Endodermal cell (in vitro differentiated cells): ENCODE data around the gene GRID2IP. TPM values are rescaled to one million over a fixed set of nuclear protein-coding genes. Genes with fewer than 3 reads are reported as not detected.

ENCODE experiments used
- DNase-seq: peaks from one replicate; pipeline ENCODE4 v3.0.0-alpha.2; 2017
- H3K27ac ChIP-seq: 2 replicates; pipeline ENCODE4 v1.5.1; 2013; ENCODE audit warnings: mild to moderate bottlenecking, low read depth, low read length, moderate library complexity
- H3K27me3 ChIP-seq: 2 replicates; pipeline ENCODE4 v1.6.1; 2013; ENCODE audit warnings: mild to moderate bottlenecking, low read length, moderate library complexity; ENCODE audit not compliant: insufficient read depth, control insufficient read depth, poor library complexity, severe bottlenecking
- H3K36me3 ChIP-seq: 2 replicates; pipeline ENCODE4 v1.7.0; 2013; ENCODE audit warnings: mild to moderate bottlenecking, low read length, moderate library complexity; ENCODE audit not compliant: control insufficient read depth, insufficient read depth
- H3K4me1 ChIP-seq: one replicate; pipeline ENCODE4 v1.7.0; 2013; ENCODE audit warnings: low read length; ENCODE audit not compliant: control insufficient read depth, insufficient read depth
- H3K4me3 ChIP-seq: 2 replicates; pipeline ENCODE4 v1.5.1; 2013; ENCODE audit warnings: mild to moderate bottlenecking, low read length, moderate library complexity
- H3K9ac ChIP-seq: 2 replicates; pipeline ENCODE4 v1.6.1; 2013; ENCODE audit warnings: mild to moderate bottlenecking, low read length, moderate library complexity; ENCODE audit not compliant: poor library complexity, severe bottlenecking; ENCODE audit errors: extremely low read depth
- H3K9me3 ChIP-seq: 2 replicates; pipeline ENCODE4 v1.6.1; 2013; ENCODE audit warnings: mild to moderate bottlenecking, low read length, moderate library complexity; ENCODE audit not compliant: control insufficient read depth
- H3K27ac Mint-ChIP-seq: 2 replicates; pipeline ENCODE4 v1.8.0; 2020; ENCODE audit warnings: mixed read lengths
- H3K27me3 Mint-ChIP-seq: 2 replicates; pipeline ENCODE4 v1.8.0; 2021; ENCODE audit warnings: mild to moderate bottlenecking, mixed read lengths; ENCODE audit not compliant: insufficient read depth
- H3K36me3 Mint-ChIP-seq: 2 replicates; pipeline ENCODE4 v1.8.0; 2020; ENCODE audit warnings: low read depth, mixed read lengths
- H3K4me1 Mint-ChIP-seq: 2 replicates; pipeline ENCODE4 v1.8.0; 2020; ENCODE audit warnings: mixed read lengths
- H3K4me3 Mint-ChIP-seq: 2 replicates; pipeline ENCODE4 v1.8.0; 2020; ENCODE audit warnings: mild to moderate bottlenecking, moderate library complexity, mixed read lengths
- H3K9me3 Mint-ChIP-seq: 2 replicates; pipeline ENCODE4 v1.8.0; 2020; ENCODE audit warnings: mild to moderate bottlenecking, mixed read lengths
- WGBS, 2 experiments: methylation state at CpG; one replicate each; pipeline versions ENCODE4 v1.1.5 to v1.1.7; 2013; ENCODE audit warnings: missing lambda C conversion rate in 2 of 2, mixed read lengths in 1 of 2; ENCODE audit not compliant: insufficient coverage in 1 of 2, insufficient read length in 1 of 2; 5-methylcytosine and 5-hydroxymethylcytosine counted together
- long read RNA-seq, 4 experiments: library from polyadenylated mRNA in 2 of 4; library from RNA in 1 of 4; library from capped mRNA in 1 of 4; stranded (forward) in 3 of 4; unstranded in 1 of 4; transcript quantifications; one replicate each; pipeline ENCODE4 v2.0.0, GENCODE V29; 2020 to 2021; ENCODE audit warnings: inconsistent platforms in 1 of 4
- polyA plus RNA-seq, 2 experiments: library from polyadenylated mRNA; stranded (reverse); fragments of 50-300 nt; gene quantifications; one replicate each; pipeline ENCODE4 v1.2.3, GENCODE V29; 2013
- total RNA-seq, 2 donors: library from RNA; stranded (reverse); fragmentation: NEBNext Ultra II Directional in 1 of 2; extraction: Animal tissue kit (Norgen Biotek cat#: 25700) in 1 of 2; gene quantifications; 2 replicates in 1 of 2; 3 replicates in 1 of 2; pipeline ENCODE4 v1.2.1, GENCODE V29; 2021
- TF ChIP-seq, protein P1 (sequence below): fragments of 200-600 bp; sonication (generic); conservative IDR thresholded peaks from 2 replicates; pipeline ENCODE4 v1.5.0; 2021; ENCODE audit warnings: antibody characterized with exemption, mild to moderate bottlenecking

The GRID2IP gene
- 1 to 10 TPM; 2.4 to 4.9 TPM for total RNA-seq
- polyA plus RNA-seq (2013, experiment 1 of 2): 0.46 TPM
- 0.58 TPM for polyA plus RNA-seq (2013, experiment 2 of 2)
- long read RNA-seq, experiment 1, partial matches to known transcripts: 1 of 2 reads
- long read RNA-seq, experiment 1, other reads (novel, unspliced or antisense): 1 of 2 reads
- long read RNA-seq, experiment 2, partial matches to known transcripts: 1 of 3 reads
- long read RNA-seq, experiment 2, other reads (novel, unspliced or antisense): 2 of 3 reads
- long read RNA-seq, experiment 3, partial matches to known transcripts: 2 of 5 reads
- long read RNA-seq, experiment 3, other reads (novel, unspliced or antisense): 3 of 5 reads
- long read RNA-seq, experiment 4, partial matches to known transcripts: 2 of 3 reads
- long read RNA-seq, experiment 4, other reads (novel, unspliced or antisense): 1 of 3 reads

- Histone ChIP-seq H3K9me3 (no peaks in the 10 kb centered on the region), H3K36me3 (no peaks in the 10 kb centered on the region), H3K4me3 (no peak within 1 kb of the TSS), H3K4me1 (no peaks in the 10 kb centered on the region), H3K9ac (no peak within 1 kb of the TSS), H3K27me3 (no peaks in the 10 kb centered on the region), H3K27ac (no peak within 1 kb of the TSS)
- Mint-ChIP-seq H3K27me3 (no peaks in the 10 kb centered on the region), H3K27ac (no peak within 1 kb of the TSS), H3K36me3 (no peaks in the 10 kb centered on the region), H3K9me3 (no peaks in the 10 kb centered on the region), H3K4me1 (no peaks in the 10 kb centered on the region), H3K4me3 (no peak within 1 kb of the TSS)
- peak; percentile 61 for DNase-seq
- TF ChIP-seq, protein P1, sequence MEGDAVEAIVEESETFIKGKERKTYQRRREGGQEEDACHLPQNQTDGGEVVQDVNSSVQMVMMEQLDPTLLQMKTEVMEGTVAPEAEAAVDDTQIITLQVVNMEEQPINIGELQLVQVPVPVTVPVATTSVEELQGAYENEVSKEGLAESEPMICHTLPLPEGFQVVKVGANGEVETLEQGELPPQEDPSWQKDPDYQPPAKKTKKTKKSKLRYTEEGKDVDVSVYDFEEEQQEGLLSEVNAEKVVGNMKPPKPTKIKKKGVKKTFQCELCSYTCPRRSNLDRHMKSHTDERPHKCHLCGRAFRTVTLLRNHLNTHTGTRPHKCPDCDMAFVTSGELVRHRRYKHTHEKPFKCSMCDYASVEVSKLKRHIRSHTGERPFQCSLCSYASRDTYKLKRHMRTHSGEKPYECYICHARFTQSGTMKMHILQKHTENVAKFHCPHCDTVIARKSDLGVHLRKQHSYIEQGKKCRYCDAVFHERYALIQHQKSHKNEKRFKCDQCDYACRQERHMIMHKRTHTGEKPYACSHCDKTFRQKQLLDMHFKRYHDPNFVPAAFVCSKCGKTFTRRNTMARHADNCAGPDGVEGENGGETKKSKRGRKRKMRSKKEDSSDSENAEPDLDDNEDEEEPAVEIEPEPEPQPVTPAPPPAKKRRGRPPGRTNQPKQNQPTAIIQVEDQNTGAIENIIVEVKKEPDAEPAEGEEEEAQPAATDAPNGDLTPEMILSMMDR: no peak
- 90 to 94% methylated on average over 16 to 46 of the region's 46 CpGs for WGBS, 2 experiments
Measured at GRCh38 chr7:6551016-6551511, at the start of gene GRID2IP. Gene GRID2IP, minus strand, starts transcription at chr7:6551461. Its CDS starts 25 bp downstream, at chr7:6551436.

- TF ChIP-seq, protein P1: no peak
- H3K27ac Mint-ChIP-seq: no peak overlapping the region
- DNase-seq: no peak
- Histone ChIP-seq H3K4me1 (no peaks in the 10 kb centered on the region), H3K36me3 (peaks cover 43% of the 10 kb centered on the region), H3K4me3 (no peak overlapping the region), H3K27ac (no peak overlapping the region), H3K27me3 (no peaks in the 10 kb centered on the region), H3K9me3 (no peaks in the 10 kb centered on the region), H3K9ac (no peak overlapping the region)
- no peaks in the 10 kb centered on the region for H3K27me3 Mint-ChIP-seq
- H3K4me3 Mint-ChIP-seq: no peak overlapping the region
- 94 to 98% methylated on average over 15 of the region's 15 CpGs for WGBS, 2 experiments
- peaks cover 71% of the 10 kb centered on the region for H3K36me3 Mint-ChIP-seq
- H3K9me3 Mint-ChIP-seq: no peaks in the 10 kb centered on the region
- no peaks in the 10 kb centered on the region for H3K4me1 Mint-ChIP-seq
Measured at GRCh38 chr7:6600093-6600492, 48.8 kb upstream of the GRID2IP start.

DNA sequence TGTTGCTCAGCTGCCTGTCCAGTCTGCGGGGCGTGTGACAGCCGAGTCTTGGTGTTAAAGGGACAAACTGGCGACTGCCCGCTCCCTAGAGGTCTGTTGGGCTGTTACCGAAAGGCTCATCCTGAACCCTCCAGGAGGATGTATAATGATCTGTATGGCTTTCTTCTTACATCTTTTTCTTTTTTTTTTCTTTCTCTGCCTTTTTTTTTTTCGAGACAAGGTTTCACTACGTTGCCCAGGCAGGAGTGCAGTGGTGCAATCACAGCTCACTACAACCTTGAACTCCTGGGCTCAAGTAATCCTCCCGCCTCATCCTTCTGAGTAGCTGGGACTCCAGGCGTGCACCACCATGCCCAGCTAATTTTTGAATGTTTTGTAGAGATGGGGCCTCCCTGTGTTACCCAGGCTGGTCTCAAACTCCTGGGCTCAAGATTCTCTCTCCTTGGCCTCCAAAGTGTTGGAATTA, 39.4 kb upstream of the GRID2IP start:
- no peak overlapping the region for H3K27ac ChIP-seq
- peaks cover 42% of the 10 kb centered on the region for H3K36me3 ChIP-seq
- no peaks in the 10 kb centered on the region for H3K27me3 ChIP-seq
- Mint-ChIP-seq H3K27me3 (no peaks in the 10 kb centered on the region), H3K4me1 (peaks cover 9% of the 10 kb centered on the region), H3K36me3 (peaks cover 62% of the 10 kb centered on the region), H3K27ac (no peak overlapping the region), H3K9me3 (no peaks in the 10 kb centered on the region), H3K4me3 (peak overlapping the region; percentile 67)
- H3K4me1 ChIP-seq: no peaks in the 10 kb centered on the region
- peak overlapping the region; percentile 78 for H3K9ac ChIP-seq
- TF ChIP-seq, protein P1: no peak
- no peak for DNase-seq
- no peaks in the 10 kb centered on the region for H3K9me3 ChIP-seq
- H3K4me3 ChIP-seq: peak overlapping the region; percentile 88
- WGBS, 2 experiments: 24 to 54% methylated on average over 4 to 10 of the region's 10 CpGs
